A549 (cell line): ENCODE results near the gene RNF220. TPM values are rescaled to one million over a fixed set of nuclear protein-coding genes. Genes with fewer than 3 reads are reported as not detected.
A peak's percentile ranks its signal among the peaks of the same experiment; 100 is the strongest.

Experiments used
- ATAC-seq, 2 experiments: fragments of 200-7000 bp in 1 of 2; fragments of >200 bp in 1 of 2; cut with Nextera tagmentation in 1 of 2; cut with Tn5 transposase in 1 of 2; 3 replicates each; pipeline versions ENCODE4 v1.8.0 to v1.9.1; 2018 to 2020; ENCODE audit warnings: mild to moderate bottlenecking in 1 of 2, moderate library complexity in 1 of 2
- CTCF ChIA-PET: fragments of 300-600 bp; sonication (Branson Sonifier 250); formaldehyde crosslinking; extraction: SDS; loops from one replicate; lab custom pipeline; 2021; ENCODE audit warnings: antibody characterized with exemption, inconsistent platforms; lab: Yijun Ruan, JAX
- POLR2A ChIA-PET: fragments of 350-600 bp; formaldehyde crosslinking; extraction: SDS; loops from one replicate; lab custom pipeline; 2021; ENCODE audit warnings: antibody characterized with exemption, inconsistent platforms; lab: Yijun Ruan, JAX
- DNase-seq, 2 experiments: peaks; one replicate each; pipeline versions ENCODE4 v3.0.0 to v3.0.0-alpha.2; 2011 to 2016; ENCODE audit warnings: low read depth in 1 of 2, low spot score in 1 of 2
- FAIRE-seq: peaks from 2 replicates; lab custom pipeline; 2011; peaks lifted over from hg19 to GRCh38; lab: Jason Lieb, UNC
- H3K27ac ChIP-seq, 2 experiments: fragments of >200 bp; sonication (Bioruptor Twin); formaldehyde crosslinking; 3 replicates each; pipeline ENCODE4 v1.5.1; 2016 to 2017
- H3K4me1 ChIP-seq: fragments of >200 bp; sonication (Bioruptor Twin); formaldehyde crosslinking; 3 replicates; pipeline ENCODE4 v1.6.1; 2016
- H3K4me2 ChIP-seq: fragments of >200 bp; sonication (Bioruptor Twin); formaldehyde crosslinking; 3 replicates; pipeline ENCODE4 v1.6.1; 2016
- H3K4me3 ChIP-seq: fragments of >200 bp; sonication (Bioruptor Twin); formaldehyde crosslinking; 3 replicates; pipeline ENCODE4 v1.5.1; 2016
- H3K9me3 ChIP-seq: fragments of >200 bp; sonication (Bioruptor Twin); formaldehyde crosslinking; 3 replicates; pipeline ENCODE4 v1.6.1; 2016
- BHLHE40 ChIP-seq: IDR thresholded peaks from 2 replicates; pipeline ENCODE4 v1.6.1; 2012; ENCODE audit warnings: low read depth, low read length, inconsistent platforms
- CBX8 ChIP-seq: fragments of 200-600 bp; sonication (generic); IDR thresholded peaks from 2 replicates; pipeline ENCODE4 v1.6.1; 2016
- CEBPB ChIP-seq, 2 experiments: fragments of >200 bp in 1 of 2; sonication (Bioruptor Twin) in 1 of 2; formaldehyde crosslinking in 1 of 2; IDR thresholded peaks; 2 replicates each; pipeline ENCODE4 v1.6.1; 2012 to 2016
- CTCF ChIP-seq: fragments of >200 bp; sonication (Bioruptor Twin); formaldehyde crosslinking; IDR thresholded peaks from 3 replicates; pipeline ENCODE4 v1.5.1; 2016
- JUN ChIP-seq, 2 experiments: fragments of >200 bp; sonication (Bioruptor Twin); formaldehyde crosslinking; IDR thresholded peaks; 2 replicates in 1 of 2; 3 replicates in 1 of 2; pipeline ENCODE4 v1.6.1; 2016 to 2017
- JUNB ChIP-seq: fragments of >200 bp; sonication (Bioruptor Twin); formaldehyde crosslinking; IDR thresholded peaks from 2 replicates; pipeline ENCODE4 v1.6.1; 2016
- MYC ChIP-seq: IDR thresholded peaks from 2 replicates; pipeline ENCODE4 v1.6.1; 2012; ENCODE audit warnings: mild to moderate bottlenecking, inconsistent platforms, low read length, improper control_type of control experiment, borderline replicate concordance
- PBX3 ChIP-seq: IDR thresholded peaks from 2 replicates; pipeline ENCODE4 v1.6.1; 2012
- PHF8 ChIP-seq: fragments of 200-600 bp; sonication (generic); IDR thresholded peaks from 2 replicates; pipeline ENCODE4 v1.6.1; 2016; ENCODE audit warnings: low read depth, mild to moderate bottlenecking, antibody characterized with exemption, moderate library complexity, borderline replicate concordance
- POLR2A ChIP-seq: IDR thresholded peaks from 2 replicates; pipeline ENCODE4 v1.6.1; 2012; ENCODE audit warnings: mild to moderate bottlenecking, low read length
- POLR2AphosphoS2 ChIP-seq: conservative IDR thresholded peaks from 2 replicates; pipeline ENCODE4 v1.6.1; 2012; ENCODE audit warnings: low read length, improper control_type of control experiment, inconsistent platforms
- RAD21 ChIP-seq, 2 experiments: fragments of >200 bp in 1 of 2; sonication (Bioruptor Twin) in 1 of 2; formaldehyde crosslinking in 1 of 2; IDR thresholded peaks in 1 of 2; conservative IDR thresholded peaks in 1 of 2; 2 replicates in 1 of 2; 3 replicates in 1 of 2; pipeline ENCODE4 v1.6.1; 2012 to 2018; ENCODE audit warnings: inconsistent platforms in 1 of 2
- RARB ChIP-seq: fragments of 250-450 bp; sonication (Bioruptor Pico); IDR thresholded peaks from 2 replicates; pipeline ENCODE4 v1.8.0; 2021; ENCODE audit warnings: mild to moderate bottlenecking, moderate library complexity
- RCOR1 ChIP-seq: fragments of 150-350 bp; IDR thresholded peaks from 2 replicates; pipeline ENCODE4 v1.6.1; 2014; ENCODE audit warnings: antibody characterized with exemption, low read length, low read depth
- REST ChIP-seq: fragments of 200-600 bp; sonication (generic); IDR thresholded peaks from 2 replicates; pipeline ENCODE4 v1.6.1; 2016; ENCODE audit warnings: antibody characterized with exemption, mild to moderate bottlenecking, moderate library complexity
- SMC3 ChIP-seq: fragments of >200 bp; sonication (Bioruptor Twin); formaldehyde crosslinking; IDR thresholded peaks from 3 replicates; pipeline ENCODE4 v1.6.1; 2018; ENCODE audit warnings: inconsistent platforms
- TFCP2L1 ChIP-seq: fragments of 250-450 bp; sonication (Bioruptor Pico); IDR thresholded peaks from 2 replicates; pipeline ENCODE4 v1.5.0; 2021; ENCODE audit warnings: mild to moderate bottlenecking
- TP53 ChIP-seq: fragments of 250-450 bp; sonication (Bioruptor Pico); IDR thresholded peaks from 2 replicates; pipeline ENCODE4 v1.5.0; 2021; ENCODE audit warnings: mild to moderate bottlenecking, moderate library complexity
- ZFP36 ChIP-seq: fragments of 450-650 bp; IDR thresholded peaks from 2 replicates; pipeline ENCODE4 v1.6.1; 2014; ENCODE audit warnings: borderline replicate concordance; ENCODE audit not compliant: partially characterized antibody
- ZNF302 ChIP-seq: fragments of 250-450 bp; sonication (Bioruptor Pico); IDR thresholded peaks from 2 replicates; pipeline ENCODE4 v1.9.0; 2021; ENCODE audit warnings: inconsistent platforms, mild to moderate bottlenecking, moderate library complexity
- WGBS: methylation state at CpG from one replicate; pipeline ENCODE4 v1.1.6; 2017; ENCODE audit errors: missing lambda C conversion rate; 5-methylcytosine and 5-hydroxymethylcytosine counted together
- polyA plus RNA-seq, 4 experiments: library from polyadenylated mRNA; depleted of rRNA in 3 of 4; stranded (reverse); fragments of >200 nt; fragmentation: RNase III in 1 of 4; extraction: RNeasy Plus Mini Kit Qiagen cat#74134 plus additional on column Dnase treatment in 1 of 4; gene quantifications; 2 replicates in 3 of 4; 3 replicates in 1 of 4; pipeline ENCODE4 v1.2.3, GENCODE V29; 2011 to 2017
- TF ChIP-seq, protein P1 (sequence below): fragments of 450-650 bp; IDR thresholded peaks from 2 replicates; pipeline ENCODE4 v1.6.1; 2014; ENCODE audit warnings: antibody characterized with exemption
- TF ChIP-seq, protein P2 (sequence below): IDR thresholded peaks from 2 replicates; pipeline ENCODE4 v1.6.1; 2012

RNF220 gene
- polyA plus RNA-seq, 2 of the 4 experiments (the other 2 are of a cell fraction): 53.4 to 54.5 TPM

DNA sequence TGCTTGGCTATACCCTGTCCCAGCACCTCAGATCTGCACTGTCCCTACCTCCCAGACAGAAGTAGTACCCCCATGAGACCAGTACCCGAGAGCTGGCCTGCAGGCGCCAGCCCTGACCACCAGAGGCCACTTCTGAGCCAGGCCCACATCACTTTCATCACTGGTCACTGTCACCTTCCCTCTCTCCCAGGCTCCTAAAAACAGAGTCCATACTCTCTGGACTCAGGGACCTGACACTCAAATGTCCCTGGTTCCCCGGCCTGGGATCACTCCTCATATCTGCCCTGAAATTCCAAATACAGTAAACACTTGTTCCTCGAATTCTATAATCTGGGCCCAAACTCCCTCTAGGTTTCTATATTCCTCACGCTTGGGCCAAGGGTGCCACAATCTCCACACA lies 250.6 kb downstream of the RNF220 start:
- FAIRE-seq: no peak
- POLR2A ChIA-PET: no interaction called here
- TF ChIP-seq SMC3 (0 out of 3 replicates have a peak, but pooled peaks have one; percentile 26), CEBPB (IDR thresholded peaks at IDR 0.05) (no peak), TP53 (CRISPR knock-in tag) (no peak), ZNF302 (CRISPR knock-in tag) (no peak), RCOR1 (no peak), TFCP2L1 (no peak), RARB (CRISPR knock-in tag) (no peak), RAD21 (conservative IDR thresholded peaks at IDR 0.05 in 1 of 2, IDR thresholded peaks at IDR 0.05 in 1 of 2) (peak; percentile 35 to 46; a peak in 4 of 5 replicates), JUNB (no peak), POLR2AphosphoS2 (no peak), MYC (no peak), PHF8 (no peak), CTCF (peak; percentile 51), REST (no peak)
- TF ChIP-seq, protein P1, sequence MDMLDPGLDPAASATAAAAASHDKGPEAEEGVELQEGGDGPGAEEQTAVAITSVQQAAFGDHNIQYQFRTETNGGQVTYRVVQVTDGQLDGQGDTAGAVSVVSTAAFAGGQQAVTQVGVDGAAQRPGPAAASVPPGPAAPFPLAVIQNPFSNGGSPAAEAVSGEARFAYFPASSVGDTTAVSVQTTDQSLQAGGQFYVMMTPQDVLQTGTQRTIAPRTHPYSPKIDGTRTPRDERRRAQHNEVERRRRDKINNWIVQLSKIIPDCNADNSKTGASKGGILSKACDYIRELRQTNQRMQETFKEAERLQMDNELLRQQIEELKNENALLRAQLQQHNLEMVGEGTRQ: no peak
- TF ChIP-seq, all 56 proteins: peak for 3
- Histone ChIP-seq H3K27ac (no peak overlapping the region), H3K4me1 (no peaks in the 10 kb centered on the region), H3K4me2 (no peak overlapping the region), H3K9me3 (no peaks in the 10 kb centered on the region), H3K4me3 (no peak overlapping the region)
- 57% methylated on average over 4 of the region's 5 CpGs for WGBS
- peak; percentile 62 to 76; a peak in 5 of 6 replicates for ATAC-seq
- CTCF ChIA-PET: interaction anchor here (0.6 to 1.9 kb wide), 10 partner anchors 7 to 608 kb away, joined by 3 to 5 read pairs (median 4); no protein-coding TSS in a partner anchor
- peak; percentile 22 to 33 for DNase-seq

DNA sequence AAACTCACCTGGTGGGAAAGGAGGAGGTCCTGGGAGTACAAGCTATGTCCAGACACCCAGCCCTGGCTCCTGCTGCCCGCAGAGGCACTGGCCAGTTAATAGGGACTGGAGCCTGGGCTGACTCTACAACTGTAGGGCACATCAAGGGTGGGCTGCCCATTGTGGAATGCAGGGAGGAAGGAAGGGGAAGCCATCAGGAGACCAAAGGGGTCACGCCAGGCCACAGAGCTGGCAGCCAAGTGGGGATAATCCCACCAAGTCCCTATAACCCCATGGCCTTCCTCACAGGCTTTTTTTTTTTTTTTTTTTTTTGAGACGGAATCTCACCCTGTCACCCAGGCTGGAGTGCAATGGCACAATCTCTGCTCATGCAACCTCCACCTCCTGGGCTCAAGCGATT lies 254.5 kb downstream of the RNF220 start:
- DNase-seq (no peak), ATAC-seq (no peak), FAIRE-seq (no peak)
- WGBS: 87% methylated on average over 3 of the region's 4 CpGs
- H3K9me3 ChIP-seq: no peaks in the 10 kb centered on the region
- H3K4me1 ChIP-seq: no peaks in the 10 kb centered on the region
- CTCF ChIA-PET: interaction anchor here (0.7 kb wide), 1 partner anchor 19 kb away, joined by 3 read pairs; no protein-coding TSS in a partner anchor
- TF ChIP-seq BHLHE40 (no peak), CBX8 (no peak), TP53 (CRISPR knock-in tag) (no peak), POLR2A (no peak), ZFP36 (no peak), PBX3 (no peak), JUN (IDR thresholded peaks at IDR 0.05) (no peak)
- TF ChIP-seq, protein P2, sequence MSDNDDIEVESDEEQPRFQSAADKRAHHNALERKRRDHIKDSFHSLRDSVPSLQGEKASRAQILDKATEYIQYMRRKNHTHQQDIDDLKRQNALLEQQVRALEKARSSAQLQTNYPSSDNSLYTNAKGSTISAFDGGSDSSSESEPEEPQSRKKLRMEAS: no peak
- H3K27ac ChIP-seq: no peak overlapping the region
- no peak overlapping the region for H3K4me2 ChIP-seq
- H3K4me3 ChIP-seq: no peak overlapping the region
- POLR2A ChIA-PET: no interaction called here
